IMR-90 (cell line): ENCODE data around the gene SSPN. TPM values are rescaled to one million over a fixed set of nuclear protein-coding genes. Genes with fewer than 3 reads are reported as not detected.

Experiments
- ATAC-seq: fragments of 200-7000 bp; cut with Tn5 transposase; 2 replicates; pipeline ENCODE4 v1.9.1; 2020; ENCODE audit warnings: low read depth, mild to moderate bottlenecking, moderate library complexity
- BruUV-seq: library from RNA; stranded (reverse); fragments of 400-500 nt; replicated peaks from 2 replicates; lab custom pipeline; 2021; lab: Mats Ljungman, UMichigan
- CTCF ChIA-PET: fragments of 300-600 bp; formaldehyde crosslinking; extraction: SDS; loops from one replicate; lab custom pipeline; 2021; ENCODE audit warnings: antibody characterized with exemption; lab: Yijun Ruan, JAX
- POLR2A ChIA-PET: fragments of 300-600 bp; sonication (Branson Sonifier 250); formaldehyde crosslinking; loops from one replicate; lab custom pipeline; 2022; ENCODE audit warnings: antibody characterized with exemption; ENCODE audit not compliant: unreplicated experiment; lab: Charles Lee
- DNase-seq: peaks from one replicate; pipeline ENCODE4 v3.0.0; 2013
- H2AFZ ChIP-seq: replicated peaks from 2 replicates; pipeline ENCODE3; 2013; ENCODE audit warnings: low read length, mild to moderate bottlenecking; ENCODE audit not compliant: poor library complexity
- H2AK5ac ChIP-seq: 2 replicates; pipeline ENCODE4 v1.6.1; 2013; ENCODE audit warnings: low read depth, low read length, inconsistent platforms
- H2AK9ac ChIP-seq: replicated peaks from 2 replicates; pipeline ENCODE3; 2013; ENCODE audit warnings: mild to moderate bottlenecking, low read depth, low read length, moderate library complexity; ENCODE audit not compliant: poor library complexity
- H2BK120ac ChIP-seq: 2 replicates; pipeline ENCODE4 v1.6.1; 2013; ENCODE audit warnings: low read depth, low read length, inconsistent platforms
- H2BK15ac ChIP-seq: 3 replicates; pipeline ENCODE4 v1.6.1; 2013; ENCODE audit warnings: low read depth, low read length, inconsistent platforms
- H2BK20ac ChIP-seq: 2 replicates; pipeline ENCODE4 v1.6.1; 2013; ENCODE audit warnings: low read depth, mild to moderate bottlenecking, inconsistent platforms, low read length, moderate library complexity
- H2BK5ac ChIP-seq: 2 replicates; pipeline ENCODE4 v1.6.1; 2013; ENCODE audit warnings: mild to moderate bottlenecking, low read depth, low read length, inconsistent platforms; ENCODE audit not compliant: poor library complexity, severe bottlenecking
- H3K14ac ChIP-seq: replicated peaks from 2 replicates; pipeline ENCODE4 v1.6.1; 2013; ENCODE audit warnings: low read depth, low read length, inconsistent platforms
- H3K18ac ChIP-seq: 2 replicates; pipeline ENCODE4 v1.6.1; 2013; ENCODE audit warnings: low read depth, low read length, control low read depth
- H3K23ac ChIP-seq: 2 replicates; pipeline ENCODE4 v1.6.1; 2013; ENCODE audit warnings: low read depth, low read length, inconsistent platforms
- H3K27ac ChIP-seq: 2 replicates; pipeline ENCODE4 v1.5.1; 2013; ENCODE audit warnings: mild to moderate bottlenecking, control low read depth, low read length; ENCODE audit not compliant: insufficient read depth
- H3K27me3 ChIP-seq: 2 replicates; pipeline ENCODE4 v1.6.1; 2013; ENCODE audit warnings: low read length; ENCODE audit not compliant: control insufficient read depth, insufficient read depth
- H3K36me3 ChIP-seq: 2 replicates; pipeline ENCODE4 v1.6.1; 2013; ENCODE audit warnings: low read length, mixed read lengths; ENCODE audit not compliant: control insufficient read depth, insufficient read depth
- H3K4ac ChIP-seq: 2 replicates; pipeline ENCODE4 v1.6.1; 2013; ENCODE audit warnings: low read depth, low read length, inconsistent platforms
- H3K4me1 ChIP-seq: 2 replicates; pipeline ENCODE4 v1.6.1; 2013; ENCODE audit warnings: low read length, mixed read lengths; ENCODE audit not compliant: control insufficient read depth, insufficient read depth
- H3K4me2 ChIP-seq: 2 replicates; pipeline ENCODE4 v1.6.1; 2013; ENCODE audit warnings: low read depth, mild to moderate bottlenecking, control low read depth, low read length, moderate library complexity
- H3K4me3 ChIP-seq: 2 replicates; pipeline ENCODE4 v1.5.1; 2013; ENCODE audit warnings: low read depth, mild to moderate bottlenecking, control low read depth, low read length, moderate library complexity; ENCODE audit not compliant: insufficient read depth
- H3K56ac ChIP-seq: 2 replicates; pipeline ENCODE4 v1.6.1; 2013; ENCODE audit warnings: low read length, inconsistent platforms; ENCODE audit not compliant: insufficient read depth; ENCODE audit errors: extremely low read depth
- H3K79me1 ChIP-seq, 2 experiments: 2 replicates each; pipeline ENCODE4 v1.6.1; 2013; ENCODE audit warnings: low read length in 2 of 2, inconsistent platforms in 1 of 2, low read depth in 1 of 2
- H3K9ac ChIP-seq: 2 replicates; pipeline ENCODE4 v1.6.1; 2013; ENCODE audit warnings: low read depth, low read length, control low read depth
- H3K9me1 ChIP-seq: 2 replicates; pipeline ENCODE4 v1.6.1; 2013; ENCODE audit warnings: low read length, inconsistent platforms; ENCODE audit not compliant: insufficient read depth
- H3K9me3 ChIP-seq: 2 replicates; pipeline ENCODE4 v1.6.1; 2013; ENCODE audit warnings: low read length; ENCODE audit not compliant: control insufficient read depth, insufficient read depth
- H4K20me1 ChIP-seq: 2 replicates; pipeline ENCODE4 v1.6.1; 2013; ENCODE audit warnings: low read length, inconsistent platforms; ENCODE audit not compliant: insufficient read depth
- H4K5ac ChIP-seq: 2 replicates; pipeline ENCODE4 v1.6.1; 2013; ENCODE audit warnings: mild to moderate bottlenecking, low read depth, low read length, control low read depth
- H4K8ac ChIP-seq, 2 experiments: 2 replicates each; pipeline ENCODE4 v1.6.1; 2013; ENCODE audit warnings: low read depth in 2 of 2, low read length in 2 of 2, control low read depth in 1 of 2, inconsistent platforms in 1 of 2
- H4K91ac ChIP-seq: 2 replicates; pipeline ENCODE4 v1.6.1; 2013; ENCODE audit warnings: low read depth, low read length, inconsistent platforms; ENCODE audit not compliant: insufficient read depth
- CEBPB ChIP-seq: IDR thresholded peaks from 2 replicates; pipeline ENCODE4 v1.6.1; 2012; ENCODE audit warnings: low read depth, low read length, improper control_type of control experiment
- RCOR1 ChIP-seq: IDR thresholded peaks from 2 replicates; pipeline ENCODE4 v1.6.1; 2012; ENCODE audit warnings: mild to moderate bottlenecking, low read length, improper control_type of control experiment; ENCODE audit not compliant: insufficient replicate concordance
- WGBS, 2 experiments: methylation state at CpG; one replicate each; pipeline versions ENCODE4 v1.1.5 to v1.1.7; 2013; ENCODE audit warnings: missing lambda C conversion rate in 2 of 2; ENCODE audit not compliant: insufficient read length in 1 of 2; ENCODE audit errors: extremely low coverage in 2 of 2; 5-methylcytosine and 5-hydroxymethylcytosine counted together
- dilution Hi-C: fragments of 300-500 bp; cut with HindIII; formaldehyde crosslinking; loops from one replicate; pipeline ENCODE4 v1.14.3; 2018; ENCODE audit warnings: low sequenced_read_pairs; ENCODE audit not compliant: unreplicated experiment
- in situ Hi-C: fragments of 300-500 bp; cut with MboI; formaldehyde crosslinking; loops from 3 replicates; pipeline ENCODE4 v1.14.3; 2019; ENCODE audit warnings: low sequenced_read_pairs, inconsistent platforms, mixed read lengths
- intact Hi-C: fragments of 100-400 bp; cut with micrococcal nuclease; formaldehyde crosslinking; loops from 2 replicates; pipeline ENCODE4 v1.10.0; 2022
- polyA plus RNA-seq, 3 experiments: library from polyadenylated mRNA; depleted of rRNA; stranded (reverse); fragments of >200 nt; gene quantifications; 2 replicates each; pipeline ENCODE4 v1.2.3, GENCODE V29; 2012; ENCODE audit warnings: low replicate concordance in 1 of 3
- total RNA-seq: library from RNA; depleted of rRNA; stranded (reverse); fragments of >200 nt; gene quantifications from 2 replicates; pipeline ENCODE4 v1.2.3, GENCODE V29; 2012
- TF ChIP-seq, protein P1 (sequence below): fragments of 150-350 bp; IDR thresholded peaks from 2 replicates; pipeline ENCODE4 v1.6.1; 2017; ENCODE audit warnings: mild to moderate bottlenecking, antibody characterized with exemption, low read length, low read depth

Gene SSPN
- total and polyA plus RNA-seq, 2 of the 4 experiments (the other 2 are of a cell fraction), result 3.5 to 5.6 TPM

- Histone ChIP-seq H2AK9ac (no peak overlapping the region), H3K27ac (no peak overlapping the region), H4K8ac (no peak overlapping the region), H3K9me3 (no peaks in the 10 kb centered on the region), H3K36me3 (no peaks in the 10 kb centered on the region), H3K4ac (no peak overlapping the region), H2BK15ac (no peak overlapping the region), H4K20me1 (no peaks in the 10 kb centered on the region), H2AFZ (no peak overlapping the region), H3K56ac (no peak overlapping the region), H3K23ac (no peak overlapping the region), H2BK5ac (no peak overlapping the region), H3K4me1 (no peaks in the 10 kb centered on the region), H4K5ac (no peak overlapping the region), H2BK120ac (no peak overlapping the region), H3K4me3 (no peak overlapping the region), H3K9ac (no peak overlapping the region), H2BK20ac (no peak overlapping the region), H2AK5ac (no peak overlapping the region), H3K9me1 (no peaks in the 10 kb centered on the region), H3K14ac (no peak overlapping the region), H3K18ac (no peak overlapping the region), H3K27me3 (peaks cover 2% of the 10 kb centered on the region; the same call in 1 of the 2 replicates), H4K91ac (no peak overlapping the region), H3K79me1 (no peaks in the 10 kb centered on the region), H3K4me2 (no peak overlapping the region)
- BruUV-seq, result no TSS peak
- no peak for DNase-seq
- in situ Hi-C loops (no loop called here), intact Hi-C loops (no loop called here), dilution Hi-C loops (no loop called here)
- CTCF ChIA-PET, result no interaction called here
- ATAC-seq, result no peak
- TF ChIP-seq, protein P1, sequence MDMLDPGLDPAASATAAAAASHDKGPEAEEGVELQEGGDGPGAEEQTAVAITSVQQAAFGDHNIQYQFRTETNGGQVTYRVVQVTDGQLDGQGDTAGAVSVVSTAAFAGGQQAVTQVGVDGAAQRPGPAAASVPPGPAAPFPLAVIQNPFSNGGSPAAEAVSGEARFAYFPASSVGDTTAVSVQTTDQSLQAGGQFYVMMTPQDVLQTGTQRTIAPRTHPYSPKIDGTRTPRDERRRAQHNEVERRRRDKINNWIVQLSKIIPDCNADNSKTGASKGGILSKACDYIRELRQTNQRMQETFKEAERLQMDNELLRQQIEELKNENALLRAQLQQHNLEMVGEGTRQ, result no peak
- TF ChIP-seq CEBPB (no peak), RCOR1 (no peak)
- WGBS, 2 experiments, result 80% methylated on average over 1 of the region's 4 CpGs; no CpG with 5 or more reads in 1 of the 2 experiments
- POLR2A ChIA-PET, result no interaction called here
Measured at GRCh38 chr12:26203167-26203780, 7.9 kb downstream of the SSPN start.
